DND-41 (cell line): ENCODE data around the gene MAP1LC3B.

Experiments used
- ATAC-seq: fragments of 200-7000 bp; cut with Tn5 transposase; 3 replicates; pipeline ENCODE4 v1.9.1; 2021; ENCODE audit warnings: low read depth; ENCODE audit not compliant: insufficient read depth
- DNase-seq: peaks from one replicate; pipeline ENCODE4 v3.0.0-alpha.2; 2020
- H2AFZ ChIP-seq: 2 replicates; pipeline ENCODE4 v1.6.0; 2012; ENCODE audit warnings: low read depth, low read length
- H3K27ac ChIP-seq: 2 replicates; pipeline ENCODE4 v1.5.1; 2012; ENCODE audit warnings: low read length, inconsistent platforms
- H3K27me3 ChIP-seq: fragments of 200-600 bp; sonication (generic); 2 replicates; pipeline ENCODE4 v1.6.0; 2012; ENCODE audit warnings: low read length, mild to moderate bottlenecking, inconsistent platforms; ENCODE audit not compliant: insufficient read depth, poor library complexity
- H3K36me3 ChIP-seq: 2 replicates; pipeline ENCODE4 v1.5.1; 2012; ENCODE audit warnings: low read length, inconsistent platforms; ENCODE audit not compliant: insufficient read depth
- H3K4me1 ChIP-seq: 2 replicates; pipeline ENCODE4 v1.5.1; 2012; ENCODE audit warnings: mild to moderate bottlenecking, low read length; ENCODE audit not compliant: insufficient read depth
- H3K4me2 ChIP-seq: 2 replicates; pipeline ENCODE4 v1.6.0; 2012; ENCODE audit warnings: mild to moderate bottlenecking, moderate library complexity, low read length, inconsistent platforms; ENCODE audit not compliant: insufficient read depth
- H3K4me3 ChIP-seq, 2 experiments: fragments of 200-600 bp in 1 of 2; shearing (Covaris generic) in 1 of 2; 2 replicates each; pipeline ENCODE4 v1.5.1; 2012 to 2016; ENCODE audit warnings: inconsistent platforms in 2 of 2, low read length in 2 of 2, mild to moderate bottlenecking in 2 of 2, low read depth in 1 of 2, moderate library complexity in 1 of 2
- H3K79me2 ChIP-seq: 2 replicates; pipeline ENCODE4 v1.6.0; 2012; ENCODE audit warnings: low read length, inconsistent platforms; ENCODE audit not compliant: insufficient read depth
- H3K9ac ChIP-seq: 2 replicates; pipeline ENCODE4 v1.6.0; 2012; ENCODE audit warnings: low read depth, mild to moderate bottlenecking, inconsistent platforms, low read length, moderate library complexity
- H3K9me3 ChIP-seq: 2 replicates; pipeline ENCODE4 v1.5.1; 2012; ENCODE audit warnings: low read length, moderate library complexity, mild to moderate bottlenecking, inconsistent platforms; ENCODE audit not compliant: insufficient read depth, severe bottlenecking
- H4K20me1 ChIP-seq: 2 replicates; pipeline ENCODE4 v1.6.0; 2012; ENCODE audit warnings: low read length; ENCODE audit not compliant: insufficient read depth
- EZH2 ChIP-seq: IDR thresholded peaks from 3 replicates; pipeline ENCODE4 v1.6.1; 2012; ENCODE audit warnings: borderline replicate concordance, low read depth, mild to moderate bottlenecking, moderate library complexity, low read length, inconsistent platforms; ENCODE audit not compliant: severe bottlenecking
- TF ChIP-seq, protein P1 (sequence below): IDR thresholded peaks from 2 replicates; pipeline ENCODE4 v1.5.1; 2012; ENCODE audit warnings: borderline replicate concordance, low read length, moderate library complexity, mild to moderate bottlenecking; ENCODE audit not compliant: poor library complexity, severe bottlenecking; ENCODE audit errors: extremely low read depth

Gene MAP1LC3B

DNA sequence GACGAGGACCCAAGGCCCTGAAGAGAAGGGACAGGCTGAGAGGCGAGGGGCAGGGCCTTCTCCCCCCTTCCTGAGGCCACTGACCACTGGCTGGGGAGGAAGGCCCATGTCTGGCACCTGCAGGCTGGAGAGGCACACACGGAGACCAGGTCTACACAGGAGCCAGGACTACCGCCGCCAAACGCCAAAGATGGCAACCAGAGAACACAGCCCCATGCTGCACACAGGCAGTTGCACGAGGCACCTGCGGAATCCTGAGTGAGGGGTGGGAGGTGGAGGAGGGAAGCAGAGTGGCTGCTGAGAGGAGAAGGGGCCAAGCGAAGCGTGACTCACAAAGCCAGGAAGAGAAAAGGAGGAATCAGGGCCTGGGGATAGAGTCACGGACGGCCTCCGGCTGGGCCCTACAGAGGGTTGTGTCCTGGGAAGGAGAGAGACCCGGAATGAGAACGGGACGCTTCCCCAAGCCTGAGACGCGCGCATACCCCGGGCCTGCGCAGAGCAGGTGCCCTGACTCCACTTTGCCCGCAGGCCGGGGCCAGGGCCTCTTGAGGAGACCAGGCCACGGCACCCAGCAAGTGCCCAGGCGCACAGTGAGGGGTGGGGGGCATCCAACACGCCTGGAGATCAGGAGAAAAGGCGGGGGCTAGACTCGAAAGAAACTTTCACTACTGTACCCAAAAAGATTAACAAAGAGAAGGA lies 46.3 kb upstream of the MAP1LC3B start:
- H3K27ac ChIP-seq, result peak overlapping the region; percentile 80
- no peaks in the 10 kb centered on the region for H3K9me3 ChIP-seq
- peaks cover 20% of the 10 kb centered on the region; the same call in 1 of the 2 replicates for H4K20me1 ChIP-seq
- peaks cover 36% of the 10 kb centered on the region for H3K4me1 ChIP-seq
- H3K9ac ChIP-seq, result peak overlapping the region; percentile 52
- H3K4me3 ChIP-seq, result peak overlapping the region in 1 of 2 experiments; percentile 32; a peak in 2 of 4 replicates
- H3K79me2 ChIP-seq, result peaks cover 45% of the 10 kb centered on the region
- ATAC-seq, result peak; percentile 19; the same call in 2 of the 3 replicates
- 0 out of 2 replicates have a peak overlapping the region, but pooled peaks have one; percentile 20 for H2AFZ ChIP-seq
- TF ChIP-seq EZH2, result no peak
- TF ChIP-seq, protein P1, sequence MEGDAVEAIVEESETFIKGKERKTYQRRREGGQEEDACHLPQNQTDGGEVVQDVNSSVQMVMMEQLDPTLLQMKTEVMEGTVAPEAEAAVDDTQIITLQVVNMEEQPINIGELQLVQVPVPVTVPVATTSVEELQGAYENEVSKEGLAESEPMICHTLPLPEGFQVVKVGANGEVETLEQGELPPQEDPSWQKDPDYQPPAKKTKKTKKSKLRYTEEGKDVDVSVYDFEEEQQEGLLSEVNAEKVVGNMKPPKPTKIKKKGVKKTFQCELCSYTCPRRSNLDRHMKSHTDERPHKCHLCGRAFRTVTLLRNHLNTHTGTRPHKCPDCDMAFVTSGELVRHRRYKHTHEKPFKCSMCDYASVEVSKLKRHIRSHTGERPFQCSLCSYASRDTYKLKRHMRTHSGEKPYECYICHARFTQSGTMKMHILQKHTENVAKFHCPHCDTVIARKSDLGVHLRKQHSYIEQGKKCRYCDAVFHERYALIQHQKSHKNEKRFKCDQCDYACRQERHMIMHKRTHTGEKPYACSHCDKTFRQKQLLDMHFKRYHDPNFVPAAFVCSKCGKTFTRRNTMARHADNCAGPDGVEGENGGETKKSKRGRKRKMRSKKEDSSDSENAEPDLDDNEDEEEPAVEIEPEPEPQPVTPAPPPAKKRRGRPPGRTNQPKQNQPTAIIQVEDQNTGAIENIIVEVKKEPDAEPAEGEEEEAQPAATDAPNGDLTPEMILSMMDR, result no peak
- DNase-seq, result no peak
- H3K4me2 ChIP-seq, result peak overlapping the region; percentile 49
- H3K27me3 ChIP-seq, result no peaks in the 10 kb centered on the region
- H3K36me3 ChIP-seq, result peaks cover 63% of the 10 kb centered on the region

DNA sequence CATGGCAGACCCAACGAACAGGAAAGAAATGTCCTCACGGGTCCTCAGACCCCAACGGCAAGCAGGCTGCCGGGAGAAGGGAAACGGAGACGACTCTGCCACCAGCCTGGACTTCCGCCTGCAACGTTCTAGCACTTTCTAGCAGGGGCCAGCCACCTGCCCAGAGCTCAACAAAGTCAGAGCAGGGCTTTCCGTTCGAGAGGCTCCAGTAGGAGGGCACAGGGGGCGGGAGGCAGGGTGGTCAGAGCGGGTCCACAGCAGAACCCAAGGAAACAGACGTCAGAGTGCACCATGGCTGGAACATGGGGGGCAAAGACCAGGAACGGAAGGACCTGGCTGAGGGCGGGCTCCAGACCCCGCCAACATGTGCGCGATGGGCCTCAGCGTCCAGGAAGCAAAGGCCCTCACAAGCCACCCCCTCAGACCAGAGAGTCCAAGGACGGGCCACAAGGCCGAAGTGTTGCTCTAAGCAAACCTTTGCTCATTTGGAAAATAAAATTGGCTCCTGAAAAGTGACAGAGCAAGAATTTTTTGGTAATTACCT lies 45.5 kb upstream of the MAP1LC3B start:
- peak overlapping the region; percentile 52 for H3K9ac ChIP-seq
- H3K9me3 ChIP-seq, result no peaks in the 10 kb centered on the region
- H3K4me2 ChIP-seq, result peak overlapping the region; percentile 49
- peak overlapping the region; percentile 80 for H3K27ac ChIP-seq
- ATAC-seq, result no peak
- no peaks in the 10 kb centered on the region for H3K27me3 ChIP-seq
- no peak for DNase-seq
- no peak overlapping the region for H2AFZ ChIP-seq
- H3K4me3 ChIP-seq, result no peak overlapping the region
- peaks cover 36% of the 10 kb centered on the region for H3K4me1 ChIP-seq
- H3K36me3 ChIP-seq, result peaks cover 63% of the 10 kb centered on the region
- peaks cover 48% of the 10 kb centered on the region for H3K79me2 ChIP-seq
- TF ChIP-seq, protein P1, result no peak
- peaks cover 20% of the 10 kb centered on the region for H4K20me1 ChIP-seq

DNA sequence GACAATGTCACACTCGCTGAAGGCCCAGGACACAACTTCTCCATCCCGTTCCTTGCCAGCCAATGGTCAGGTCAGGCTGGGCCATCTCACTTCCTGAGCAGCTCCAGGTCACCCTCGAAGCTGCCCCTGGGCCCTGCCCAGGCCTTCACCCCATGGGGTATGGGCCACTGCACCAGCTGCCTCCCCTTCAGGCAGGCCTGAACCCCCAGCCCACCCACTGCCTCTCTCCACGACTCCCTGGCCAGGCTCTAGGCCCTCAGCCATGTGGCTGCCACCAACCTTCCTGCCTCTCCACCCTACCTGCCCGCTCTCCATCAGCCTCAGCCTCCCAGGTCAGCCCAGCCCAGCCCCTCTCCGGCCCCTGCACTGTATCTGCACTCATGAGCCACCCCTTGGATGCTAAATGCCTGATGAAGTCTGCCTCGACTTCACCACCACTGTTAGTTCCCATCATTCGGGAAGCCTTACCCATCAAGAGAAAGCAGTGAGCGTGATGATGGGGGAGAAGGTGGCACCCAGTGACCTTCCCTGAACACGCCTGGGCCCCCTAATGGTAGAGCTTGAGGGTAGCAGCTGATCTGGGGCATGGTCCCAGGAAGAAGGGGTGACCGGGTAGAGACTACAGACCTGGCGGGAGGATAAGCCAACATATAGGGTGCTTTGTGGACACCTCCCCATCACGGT lies 44.1 kb upstream of the MAP1LC3B start:
- H3K4me1 ChIP-seq, result peaks cover 36% of the 10 kb centered on the region
- no peak for DNase-seq
- no peak overlapping the region for H3K4me2 ChIP-seq
- no peak overlapping the region for H3K4me3 ChIP-seq
- H3K27me3 ChIP-seq, result no peaks in the 10 kb centered on the region
- H3K79me2 ChIP-seq, result peaks cover 57% of the 10 kb centered on the region
- no peak overlapping the region for H2AFZ ChIP-seq
- no peak overlapping the region for H3K9ac ChIP-seq
- ATAC-seq, result no peak
- H3K36me3 ChIP-seq, result peaks cover 56% of the 10 kb centered on the region
- H4K20me1 ChIP-seq, result peaks cover 15% of the 10 kb centered on the region
- TF ChIP-seq, protein P1, result peak; percentile 37
- TF ChIP-seq EZH2, result no peak
- no peaks in the 10 kb centered on the region for H3K9me3 ChIP-seq
- H3K27ac ChIP-seq, result no peak overlapping the region
